ENCODE results near the gene BCR.

BCR gene

DNA sequence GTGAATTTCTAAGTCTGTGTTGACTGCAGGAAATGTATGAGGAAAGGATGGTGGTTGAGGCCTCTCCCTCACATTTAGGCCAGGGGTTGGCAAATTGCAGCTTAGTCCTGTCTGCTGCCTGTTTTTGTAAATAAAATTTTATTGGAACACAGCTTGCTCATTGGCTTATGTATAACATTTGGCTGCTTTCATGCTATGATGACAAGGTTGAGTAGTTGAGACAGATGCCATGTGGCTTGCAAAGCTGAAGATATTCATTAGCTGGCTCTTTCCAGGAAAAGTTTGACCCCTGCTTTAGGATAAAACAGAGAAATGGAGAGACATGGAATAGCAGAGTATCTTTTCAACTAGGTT is 46.2 kb downstream of the BCR start:
- DNase-seq: no peak
- H2BK120ac ChIP-seq (ENCODE audit: low read depth, low read length): no peak overlapping the region
- H2BK5ac ChIP-seq (ENCODE audit: low read length): no peak overlapping the region
- no peak overlapping the region for H3K56ac ChIP-seq (ENCODE audit: low read length)
- H3K36me3 ChIP-seq (ENCODE audit: control insufficient read depth, insufficient read depth, low read length): no peaks in the 10 kb centered on the region
- H3K4me2 ChIP-seq (ENCODE audit: low read length): no peak overlapping the region
- peaks cover 25% of the 10 kb centered on the region for H3K4me1 ChIP-seq (ENCODE audit: control insufficient read depth, low read depth, low read length)
- no peak overlapping the region for H3K9ac ChIP-seq (ENCODE audit: low read length)
- peaks cover 34% of the 10 kb centered on the region for H3K79me1 ChIP-seq (ENCODE audit: low read length)
- no peak overlapping the region for H4K5ac ChIP-seq (ENCODE audit: low read length)
- no peaks in the 10 kb centered on the region for H3K27me3 ChIP-seq (ENCODE audit: insufficient read depth, low read length, poor library complexity)
- no peak overlapping the region for H3K4ac ChIP-seq (ENCODE audit: low read depth, low read length)
- H2AK5ac ChIP-seq (ENCODE audit: low read length): no peak overlapping the region
- no peak overlapping the region for H3K23ac ChIP-seq (ENCODE audit: low read length)
- H3K18ac ChIP-seq (ENCODE audit: low read length): no peak overlapping the region
- no peak overlapping the region for H2BK15ac ChIP-seq (replicated peaks; ENCODE audit: low read depth)
- peaks cover 72% of the 10 kb centered on the region for H3K79me2 ChIP-seq (ENCODE audit: control insufficient read depth, insufficient read depth, low read length)
- no peak overlapping the region for H3K4me3 ChIP-seq (ENCODE audit: low read length)
- H4K8ac ChIP-seq (ENCODE audit: low read depth, low read length): no peak overlapping the region
- no peak overlapping the region for H3K27ac ChIP-seq (ENCODE audit: low read depth, low read length)

DNA sequence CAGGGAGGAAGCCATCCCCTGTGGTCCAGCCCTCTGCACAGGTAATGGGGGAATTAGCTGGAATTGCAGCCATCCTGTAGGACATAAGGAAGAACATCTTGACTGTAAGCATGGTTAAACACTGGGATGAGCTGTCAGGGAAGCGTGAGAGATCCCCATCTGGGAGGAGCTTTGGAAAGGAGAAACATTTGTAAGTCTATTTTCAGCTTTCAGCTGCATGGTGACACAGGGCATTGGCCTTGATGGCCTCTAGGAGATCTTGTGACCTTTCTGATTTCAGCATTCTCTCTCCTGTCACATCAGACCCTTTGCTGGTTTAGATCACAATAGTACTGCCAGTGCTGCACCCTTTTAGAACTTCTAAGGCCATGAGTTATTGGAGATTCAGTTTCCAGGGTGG is 47.1 kb downstream of the BCR start:
- DNase-seq: no peak
- Histone ChIP-seq H4K5ac (ENCODE audit: low read length) (no peak overlapping the region), H4K8ac (ENCODE audit: low read depth, low read length) (no peak overlapping the region), H3K36me3 (ENCODE audit: control insufficient read depth, insufficient read depth, low read length) (no peaks in the 10 kb centered on the region), H2BK15ac (replicated peaks; ENCODE audit: low read depth) (no peak overlapping the region), H2AK5ac (ENCODE audit: low read length) (no peak overlapping the region), H3K4me2 (ENCODE audit: low read length) (no peak overlapping the region), H3K79me2 (ENCODE audit: control insufficient read depth, insufficient read depth, low read length) (peaks cover 74% of the 10 kb centered on the region), H3K4me3 (ENCODE audit: low read length) (no peak overlapping the region), H3K23ac (ENCODE audit: low read length) (no peak overlapping the region), H2BK120ac (ENCODE audit: low read depth, low read length) (no peak overlapping the region), H3K4ac (ENCODE audit: low read depth, low read length) (no peak overlapping the region), H3K27me3 (ENCODE audit: insufficient read depth, low read length, poor library complexity) (no peaks in the 10 kb centered on the region), H3K27ac (ENCODE audit: low read depth, low read length) (no peak overlapping the region), H2BK5ac (ENCODE audit: low read length) (no peak overlapping the region), H3K56ac (ENCODE audit: low read length) (no peak overlapping the region), H3K18ac (ENCODE audit: low read length) (no peak overlapping the region), H3K4me1 (ENCODE audit: control insufficient read depth, low read depth, low read length) (peaks cover 29% of the 10 kb centered on the region), H3K79me1 (ENCODE audit: low read length) (peaks cover 41% of the 10 kb centered on the region), H3K9ac (ENCODE audit: low read length) (no peak overlapping the region)
- no CpG with 5 or more reads among the region's 1 CpG for WGBS (ENCODE audit: extremely low coverage, insufficient coverage, low lambda C conversion rate)

DNA sequence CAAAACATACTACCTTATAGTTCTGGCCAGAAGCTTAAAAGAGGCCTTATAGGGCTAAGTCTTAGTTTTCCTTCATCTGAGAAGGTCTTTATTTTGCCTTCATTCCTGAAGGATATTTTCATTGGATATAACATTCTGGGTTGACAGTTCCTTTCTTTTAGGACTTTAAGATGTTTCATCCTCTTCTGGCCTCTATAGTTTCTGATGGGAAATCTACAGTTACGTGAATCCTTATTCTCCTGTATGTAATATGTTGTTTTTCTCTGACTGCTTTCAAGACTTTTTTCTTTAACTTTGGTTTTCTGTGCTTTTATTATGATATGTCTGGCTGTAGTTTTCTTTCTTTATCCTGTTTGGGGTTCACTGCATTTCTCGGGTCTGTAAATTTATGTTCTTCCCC is 48.2 kb downstream of the BCR start:
- H3K4me1 ChIP-seq (ENCODE audit: control insufficient read depth, low read depth, low read length): peaks cover 26% of the 10 kb centered on the region
- H3K56ac ChIP-seq (ENCODE audit: low read length): no peak overlapping the region
- no peak overlapping the region for H3K4ac ChIP-seq (ENCODE audit: low read depth, low read length)
- H3K23ac ChIP-seq (ENCODE audit: low read length): no peak overlapping the region
- H2BK120ac ChIP-seq (ENCODE audit: low read depth, low read length): no peak overlapping the region
- H3K27ac ChIP-seq (ENCODE audit: low read depth, low read length): no peak overlapping the region
- no peak for DNase-seq
- no peaks in the 10 kb centered on the region for H3K27me3 ChIP-seq (ENCODE audit: insufficient read depth, low read length, poor library complexity)
- no peak overlapping the region for H2BK15ac ChIP-seq (replicated peaks; ENCODE audit: low read depth)
- H2BK5ac ChIP-seq (ENCODE audit: low read length): no peak overlapping the region
- H3K79me2 ChIP-seq (ENCODE audit: control insufficient read depth, insufficient read depth, low read length): peaks cover 73% of the 10 kb centered on the region
- no peak overlapping the region for H2AK5ac ChIP-seq (ENCODE audit: low read length)
- H3K79me1 ChIP-seq (ENCODE audit: low read length): peaks cover 36% of the 10 kb centered on the region
- no peak overlapping the region for H3K4me3 ChIP-seq (ENCODE audit: low read length)
- no peaks in the 10 kb centered on the region for H3K36me3 ChIP-seq (ENCODE audit: control insufficient read depth, insufficient read depth, low read length)
- no peak overlapping the region for H3K9ac ChIP-seq (ENCODE audit: low read length)
- H3K4me2 ChIP-seq (ENCODE audit: low read length): no peak overlapping the region
- no peak overlapping the region for H4K8ac ChIP-seq (ENCODE audit: low read depth, low read length)
- H4K5ac ChIP-seq (ENCODE audit: low read length): no peak overlapping the region
- H3K18ac ChIP-seq (ENCODE audit: low read length): no peak overlapping the region
- no CpG with 5 or more reads among the region's 2 CpGs for WGBS (ENCODE audit: extremely low coverage, insufficient coverage, low lambda C conversion rate)

DNA sequence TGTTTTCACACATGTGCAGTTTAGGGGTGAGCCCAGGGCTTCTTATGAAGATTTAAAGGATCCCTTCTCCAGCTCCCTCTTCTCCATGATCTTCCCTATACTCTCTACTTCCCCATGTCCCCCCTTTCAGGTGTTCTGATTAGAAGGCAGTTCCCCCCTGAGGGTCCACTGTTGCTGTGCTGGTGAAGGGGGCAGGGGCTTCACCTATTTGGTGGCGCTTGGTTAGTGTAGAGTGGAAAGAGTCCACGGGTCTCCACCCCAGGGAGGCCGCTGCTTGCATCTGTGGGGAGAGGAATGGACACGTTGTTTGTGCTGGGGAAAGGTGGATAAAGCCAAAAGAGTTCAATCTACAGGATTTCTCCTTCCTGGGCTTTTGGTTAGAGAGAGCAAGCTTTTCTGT is 49.3 kb downstream of the BCR start:
- H4K5ac ChIP-seq (ENCODE audit: low read length): no peak overlapping the region
- WGBS (ENCODE audit: extremely low coverage, insufficient coverage, low lambda C conversion rate): no CpG with 5 or more reads among the region's 4 CpGs
- H2BK120ac ChIP-seq (ENCODE audit: low read depth, low read length): no peak overlapping the region
- peak overlapping the region; percentile 79 for H3K4ac ChIP-seq (ENCODE audit: low read depth, low read length)
- DNase-seq: no peak
- no peak overlapping the region for H2AK5ac ChIP-seq (ENCODE audit: low read length)
- no peak overlapping the region for H3K23ac ChIP-seq (ENCODE audit: low read length)
- no peak overlapping the region for H3K4me2 ChIP-seq (ENCODE audit: low read length)
- peak overlapping the region; percentile 53 for H2BK5ac ChIP-seq (ENCODE audit: low read length)
- H3K9ac ChIP-seq (ENCODE audit: low read length): peak overlapping the region; percentile 21
- no peaks in the 10 kb centered on the region for H3K27me3 ChIP-seq (ENCODE audit: insufficient read depth, low read length, poor library complexity)
- peaks cover 20% of the 10 kb centered on the region for H3K4me1 ChIP-seq (ENCODE audit: control insufficient read depth, low read depth, low read length)
- peak overlapping the region; percentile 33 for H3K18ac ChIP-seq (ENCODE audit: low read length)
- no peaks in the 10 kb centered on the region for H3K36me3 ChIP-seq (ENCODE audit: control insufficient read depth, insufficient read depth, low read length)
- H3K4me3 ChIP-seq (ENCODE audit: low read length): no peak overlapping the region
- H3K79me1 ChIP-seq (ENCODE audit: low read length): peaks cover 37% of the 10 kb centered on the region
- H3K79me2 ChIP-seq (ENCODE audit: control insufficient read depth, insufficient read depth, low read length): peaks cover 74% of the 10 kb centered on the region
- H4K8ac ChIP-seq (ENCODE audit: low read depth, low read length): no peak overlapping the region
- no peak overlapping the region for H2BK15ac ChIP-seq (replicated peaks; ENCODE audit: low read depth)
- H3K56ac ChIP-seq (ENCODE audit: low read length): peak overlapping the region; percentile 51
- peak overlapping the region; percentile 68 for H3K27ac ChIP-seq (ENCODE audit: low read depth, low read length)

DNA sequence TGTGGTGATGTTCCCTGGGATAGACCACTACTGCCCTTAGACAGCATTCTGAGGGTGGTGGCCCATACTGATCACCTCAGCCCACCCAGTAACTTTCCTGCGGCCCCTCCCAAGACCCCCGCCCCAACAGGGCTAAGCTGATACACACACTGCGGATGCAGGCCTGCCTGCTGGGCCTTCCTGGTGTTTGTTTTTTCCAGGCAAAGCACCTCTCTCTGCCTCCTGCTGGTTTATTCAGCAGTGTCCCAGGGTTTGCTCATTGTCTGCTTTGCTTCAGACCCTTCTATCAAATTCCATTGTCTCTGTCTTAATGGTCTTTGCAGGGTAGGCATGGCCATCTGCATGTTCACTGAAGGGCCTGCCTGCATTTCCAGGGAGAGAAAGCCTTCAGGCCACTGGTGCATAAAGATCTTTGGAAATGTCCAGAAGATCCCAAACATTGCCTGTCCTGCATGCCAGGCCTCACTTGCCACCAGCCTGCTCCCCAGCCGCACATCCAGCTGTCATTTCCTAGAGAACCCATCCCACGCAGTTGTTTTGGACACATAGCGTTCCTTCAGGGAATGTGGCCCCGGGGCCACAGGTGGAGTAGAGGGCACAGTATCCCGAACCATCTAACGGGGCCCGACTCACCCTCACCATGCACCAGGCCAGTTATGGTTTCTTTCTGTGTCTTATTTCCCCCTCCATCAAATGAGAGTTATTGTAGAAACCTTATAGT is 50.2 kb downstream of the BCR start:
- Histone ChIP-seq H2BK120ac (ENCODE audit: low read depth, low read length) (peak overlapping the region; percentile 5), H3K4me1 (ENCODE audit: control insufficient read depth, low read depth, low read length) (peaks cover 18% of the 10 kb centered on the region), H3K56ac (ENCODE audit: low read length) (peak overlapping the region; percentile 71), H2BK5ac (ENCODE audit: low read length) (peak overlapping the region; percentile 86), H4K5ac (ENCODE audit: low read length) (no peak overlapping the region), H3K27me3 (ENCODE audit: insufficient read depth, low read length, poor library complexity) (no peaks in the 10 kb centered on the region), H3K4me2 (ENCODE audit: low read length) (no peak overlapping the region), H3K9ac (ENCODE audit: low read length) (peak overlapping the region; percentile 21), H3K36me3 (ENCODE audit: control insufficient read depth, insufficient read depth, low read length) (no peaks in the 10 kb centered on the region), H3K79me2 (ENCODE audit: control insufficient read depth, insufficient read depth, low read length) (peaks cover 72% of the 10 kb centered on the region), H2AK5ac (ENCODE audit: low read length) (peak overlapping the region; percentile 86), H3K4me3 (ENCODE audit: low read length) (no peak overlapping the region), H4K8ac (ENCODE audit: low read depth, low read length) (no peak overlapping the region), H3K18ac (ENCODE audit: low read length) (peak overlapping the region; percentile 33), H2BK15ac (replicated peaks; ENCODE audit: low read depth) (no peak overlapping the region), H3K27ac (ENCODE audit: low read depth, low read length) (peak overlapping the region; percentile 68), H3K4ac (ENCODE audit: low read depth, low read length) (no peak overlapping the region), H3K79me1 (ENCODE audit: low read length) (peaks cover 38% of the 10 kb centered on the region), H3K23ac (ENCODE audit: low read length) (no peak overlapping the region)
- no CpG with 5 or more reads among the region's 10 CpGs for WGBS (ENCODE audit: extremely low coverage, insufficient coverage, low lambda C conversion rate)
- DNase-seq: peak; percentile 88

Data from mesendoderm (in vitro differentiated cells).